Omental fat pad (tissue), 4 donors: ENCODE measurements around the gene C20orf141. TPM values are rescaled to one million over a fixed set of nuclear protein-coding genes. Genes with fewer than 3 reads are reported as not detected.

Source experiments
- ATAC-seq: fragments of 150-250 bp; one replicate; pipeline ENCODE4 v1.9.1; 2016; ENCODE audit warnings: mild to moderate bottlenecking, moderate library complexity; ENCODE audit not compliant: low FRiP score
- DNase-seq: peaks from one replicate; pipeline ENCODE4 v3.0.0-alpha.2; 2019; ENCODE audit warnings: low spot score
- total RNA-seq, 4 donors: library from RNA; depleted of rRNA; stranded (reverse); fragments of >200 nt; gene quantifications; one replicate each; pipeline ENCODE4 v1.1.0, GENCODE V29; 2016
- TF ChIP-seq, protein P1 (sequence below), 3 donors: fragments of 450-650 bp; IDR thresholded peaks; one replicate each; pipeline ENCODE4 v1.5.1; 2016 to 2017; ENCODE audit warnings: antibody characterized with exemption in 3 of 3, mild to moderate bottlenecking in 3 of 3, moderate library complexity in 2 of 3

C20orf141 gene
- total RNA-seq, 4 donors from 2014 or later: 1.2 to 1.4 TPM; not detected in 2

GRCh38 chr20:2795451-2795850, 19.3 kb upstream of the C20orf141 start:
- DNase-seq (no peak), ATAC-seq (no peak)
- TF ChIP-seq, protein P1, sequence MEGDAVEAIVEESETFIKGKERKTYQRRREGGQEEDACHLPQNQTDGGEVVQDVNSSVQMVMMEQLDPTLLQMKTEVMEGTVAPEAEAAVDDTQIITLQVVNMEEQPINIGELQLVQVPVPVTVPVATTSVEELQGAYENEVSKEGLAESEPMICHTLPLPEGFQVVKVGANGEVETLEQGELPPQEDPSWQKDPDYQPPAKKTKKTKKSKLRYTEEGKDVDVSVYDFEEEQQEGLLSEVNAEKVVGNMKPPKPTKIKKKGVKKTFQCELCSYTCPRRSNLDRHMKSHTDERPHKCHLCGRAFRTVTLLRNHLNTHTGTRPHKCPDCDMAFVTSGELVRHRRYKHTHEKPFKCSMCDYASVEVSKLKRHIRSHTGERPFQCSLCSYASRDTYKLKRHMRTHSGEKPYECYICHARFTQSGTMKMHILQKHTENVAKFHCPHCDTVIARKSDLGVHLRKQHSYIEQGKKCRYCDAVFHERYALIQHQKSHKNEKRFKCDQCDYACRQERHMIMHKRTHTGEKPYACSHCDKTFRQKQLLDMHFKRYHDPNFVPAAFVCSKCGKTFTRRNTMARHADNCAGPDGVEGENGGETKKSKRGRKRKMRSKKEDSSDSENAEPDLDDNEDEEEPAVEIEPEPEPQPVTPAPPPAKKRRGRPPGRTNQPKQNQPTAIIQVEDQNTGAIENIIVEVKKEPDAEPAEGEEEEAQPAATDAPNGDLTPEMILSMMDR (IDR thresholded peaks at IDR 0.05): no peak

- TF ChIP-seq, protein P1 (IDR thresholded peaks at IDR 0.05): no peak
Measured at GRCh38 chr20:2796011-2796660, 18.7 kb upstream of the C20orf141 start.

DNA sequence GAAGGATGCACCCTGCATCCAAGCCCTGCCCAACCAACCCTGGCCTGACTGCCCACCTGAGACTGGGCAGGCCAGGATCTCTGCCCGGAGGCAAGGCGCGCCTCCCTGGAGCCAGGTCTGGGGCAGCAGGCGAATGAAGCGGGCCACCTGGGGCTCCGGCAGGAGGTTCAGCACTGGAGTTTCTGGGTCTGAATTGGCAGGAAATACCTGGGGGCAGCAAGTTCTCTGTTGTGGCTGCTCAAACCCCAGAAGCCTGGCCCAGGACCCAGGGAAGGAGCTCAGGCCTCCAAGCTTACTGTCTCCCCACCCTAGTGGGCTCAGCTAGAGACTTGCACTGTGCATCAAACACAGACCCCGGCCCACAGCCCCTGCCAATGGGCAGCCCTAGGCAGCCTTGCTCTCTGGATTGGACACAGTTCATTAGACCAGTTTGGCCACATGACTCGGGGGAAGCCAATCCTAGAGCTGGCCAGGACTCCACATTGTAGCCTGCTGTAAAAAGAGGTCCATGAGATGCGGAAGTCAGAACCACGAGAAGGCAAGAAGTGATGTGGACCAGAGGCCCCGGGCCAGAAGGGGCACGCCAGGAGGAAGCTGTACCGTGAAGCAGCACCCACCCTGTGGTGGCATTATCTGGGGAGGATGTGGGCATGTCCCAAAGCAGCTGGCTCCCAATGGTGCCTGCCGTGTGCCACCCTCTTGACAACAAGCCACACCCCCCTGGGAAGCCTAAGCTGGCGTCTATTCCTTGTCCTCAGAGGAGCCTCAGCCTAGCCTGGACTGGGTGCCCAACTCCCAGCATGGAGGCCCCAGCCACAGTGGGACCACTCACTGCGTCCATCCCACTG, 17.4 kb upstream of the C20orf141 start:
- DNase-seq: no peak
- no peak for ATAC-seq
- TF ChIP-seq, protein P1 (IDR thresholded peaks at IDR 0.05): no peak

More at GRCh38 chr20:2796011-2796660, 18.7 kb upstream of the C20orf141 start:
- no peak for ATAC-seq
- DNase-seq: no peak

DNA sequence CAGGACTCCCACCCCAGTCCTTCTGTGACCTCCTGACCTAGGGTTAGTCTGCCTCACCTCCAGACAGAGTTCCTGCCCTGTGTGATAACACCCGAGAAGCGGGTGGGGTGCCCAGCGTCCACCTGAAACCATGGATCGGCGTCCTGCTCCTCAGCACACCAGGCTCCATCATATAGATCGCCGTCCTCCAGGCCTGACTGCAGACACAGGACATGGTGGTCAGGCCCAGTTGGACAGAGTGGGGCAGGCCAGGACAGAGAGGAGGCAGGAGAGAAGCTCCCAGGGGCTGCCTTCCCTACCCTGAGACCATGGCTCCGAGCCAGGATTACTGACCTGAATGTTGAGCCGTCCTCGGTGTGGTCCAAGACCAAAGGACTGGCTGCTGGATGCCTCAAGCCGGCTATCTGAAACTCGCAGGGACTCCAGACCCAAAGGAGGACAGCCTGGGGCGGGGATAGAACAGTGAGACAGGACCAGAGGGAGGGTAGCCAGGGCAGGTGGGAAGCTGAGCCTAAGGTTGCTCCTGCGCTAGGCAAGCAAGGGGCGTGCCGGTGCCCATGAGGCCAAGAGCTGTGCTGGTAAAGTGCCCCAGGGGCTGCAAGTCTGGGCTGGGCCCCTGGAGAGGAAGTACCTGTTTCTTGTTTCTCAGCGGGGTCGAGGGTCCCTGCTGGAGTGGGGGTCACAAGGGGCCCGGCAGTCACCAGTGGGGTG, 16.5 kb upstream of the C20orf141 start:
- ATAC-seq: no peak
- TF ChIP-seq, protein P1 (IDR thresholded peaks at IDR 0.05): no peak
- DNase-seq: no peak

GRCh38 chr20:2798814-2799213, 16.0 kb upstream of the C20orf141 start:
- DNase-seq (no peak), ATAC-seq (no peak)
- TF ChIP-seq, protein P1 (IDR thresholded peaks at IDR 0.05): no peak

DNA sequence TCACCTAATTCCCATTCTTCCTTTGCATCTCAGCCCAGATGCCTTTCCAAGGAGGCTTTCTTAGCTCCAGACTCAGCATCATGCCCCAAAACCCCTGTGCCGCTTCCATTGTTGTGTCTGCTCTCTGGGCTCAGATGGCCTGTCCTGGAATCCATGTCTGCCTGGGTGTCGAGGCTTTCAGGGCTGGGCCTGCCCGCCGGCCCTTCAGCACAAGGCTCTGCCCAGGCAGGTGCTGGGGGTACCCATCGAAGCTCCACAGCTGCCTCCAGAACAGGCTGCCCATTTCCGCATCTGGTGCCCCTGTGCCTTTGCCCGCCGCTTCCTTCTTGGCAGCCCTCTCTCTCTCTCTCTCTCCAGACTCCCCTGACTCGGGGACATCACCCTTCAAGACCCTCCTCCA, 15.5 kb upstream of the C20orf141 start:
- DNase-seq: no peak

More for the DNA sequence above, 15.5 kb upstream of the C20orf141 start:
- no peak for ATAC-seq
- TF ChIP-seq, protein P1 (IDR thresholded peaks at IDR 0.05): no peak
